Activated CD4-positive, alpha-beta memory T cell treated with anti-CD3 and anti-CD28 coated beads for 36 hours (primary cell): Measurements from ENCODE around the gene PDE6B. TPM values are rescaled to one million over a fixed set of nuclear protein-coding genes. Genes with fewer than 3 reads are reported as not detected.
"Not testable (repeated sequence)": the region's sequence is repeated elsewhere in the genome, so short reads cannot be mapped to it uniquely, and the experiment has no call there.

Source experiments
- CTCF ChIA-PET: fragments of 350-600 bp; sonication (Branson Sonifier 250); formaldehyde crosslinking; loops from one replicate; lab custom pipeline; 2021; ENCODE audit warnings: antibody characterized with exemption, inconsistent platforms; lab: Charles Lee
- POLR2A ChIA-PET: fragments of 350-600 bp; sonication (Branson Sonifier 250); formaldehyde crosslinking; loops from one replicate; lab custom pipeline; 2021; ENCODE audit warnings: antibody characterized with exemption; lab: Charles Lee
- DNase-seq: peaks from one replicate; pipeline ENCODE4 v3.0.0-alpha.2; 2020
- H3K27ac Mint-ChIP-seq: one replicate; pipeline ENCODE4 v1.8.0; 2021; ENCODE audit warnings: mixed read lengths
- H3K27me3 Mint-ChIP-seq: one replicate; pipeline ENCODE4 v1.8.0; 2021; ENCODE audit warnings: mixed read lengths
- H3K36me3 Mint-ChIP-seq: one replicate; pipeline ENCODE4 v1.8.0; 2021; ENCODE audit warnings: mixed read lengths
- H3K4me1 Mint-ChIP-seq: one replicate; pipeline ENCODE4 v1.8.0; 2021; ENCODE audit warnings: low read depth, mixed read lengths
- H3K4me3 Mint-ChIP-seq: one replicate; pipeline ENCODE4 v1.8.0; 2021; ENCODE audit warnings: mild to moderate bottlenecking, mixed read lengths
- H3K9me3 Mint-ChIP-seq: one replicate; pipeline ENCODE4 v1.8.0; 2021; ENCODE audit warnings: mixed read lengths
- intact Hi-C: fragments of 100-400 bp; cut with micrococcal nuclease; formaldehyde crosslinking; loops from one replicate; pipeline ENCODE4 v1.15.1; 2023
- total RNA-seq, 2 experiments: library from RNA; stranded (reverse); gene quantifications; one replicate each; pipeline ENCODE4 v1.2.3, GENCODE V29; 2021

Gene PDE6B
- total RNA-seq, 2 experiments from 2014 or later, result 16.1 to 22.9 TPM

- intact Hi-C loops, result no loop called here
- DNase-seq, result no peak
- no peaks in the 10 kb centered on the region for H3K4me1 Mint-ChIP-seq
- no peak overlapping the region for H3K4me3 Mint-ChIP-seq
- H3K36me3 Mint-ChIP-seq, result peaks cover 5% of the 10 kb centered on the region
- ChIA-PET POLR2A (no interaction called here), CTCF (no interaction called here)
- peaks cover 14% of the 10 kb centered on the region for H3K27me3 Mint-ChIP-seq
- H3K27ac Mint-ChIP-seq, result no peak overlapping the region
- H3K9me3 Mint-ChIP-seq, result peaks cover 8% of the 10 kb centered on the region
Observed at GRCh38 chr4:588351-588849, 37.0 kb upstream of the PDE6B start.

GRCh38 chr4:589219-589963 lies 36.0 kb upstream of the PDE6B start:
- Mint-ChIP-seq H3K4me3 (no peak overlapping the region), H3K9me3 (peaks cover 3% of the 10 kb centered on the region), H3K4me1 (no peaks in the 10 kb centered on the region), H3K36me3 (peaks cover 3% of the 10 kb centered on the region), H3K27me3 (peaks cover 11% of the 10 kb centered on the region), H3K27ac (no peak overlapping the region)
- intact Hi-C loops, result no loop called here
- no peak for DNase-seq
- CTCF ChIA-PET, result no interaction called here
- POLR2A ChIA-PET, result no interaction called here

- ChIA-PET POLR2A (no interaction called here), CTCF (no interaction called here)
- Mint-ChIP-seq H3K9me3 (peaks cover 7% of the 10 kb centered on the region), H3K27me3 (peaks cover 12% of the 10 kb centered on the region), H3K4me1 (no peaks in the 10 kb centered on the region), H3K4me3 (no peak overlapping the region), H3K27ac (no peak overlapping the region), H3K36me3 (peaks cover 3% of the 10 kb centered on the region)
- intact Hi-C loops, result no loop called here
- no peak for DNase-seq
Observed at GRCh38 chr4:590313-590841, 35.0 kb upstream of the PDE6B start.

GRCh38 chr4:592178-592577 lies 33.2 kb upstream of the PDE6B start:
- H3K27me3 Mint-ChIP-seq, result peaks cover 11% of the 10 kb centered on the region
- H3K4me3 Mint-ChIP-seq, DNase-seq, CTCF ChIA-PET, POLR2A ChIA-PET, H3K27ac Mint-ChIP-seq, H3K36me3 Mint-ChIP-seq, intact Hi-C loops, H3K4me1 Mint-ChIP-seq, H3K9me3 Mint-ChIP-seq: not testable (repeated sequence)

GRCh38 chr4:592825-593520 lies 32.4 kb upstream of the PDE6B start:
- Mint-ChIP-seq H3K4me3 (no peak overlapping the region), H3K4me1 (no peaks in the 10 kb centered on the region), H3K9me3 (peaks cover 7% of the 10 kb centered on the region), H3K36me3 (peaks cover 3% of the 10 kb centered on the region), H3K27ac (no peak overlapping the region), H3K27me3 (peaks cover 14% of the 10 kb centered on the region)
- intact Hi-C loops, result no loop called here
- POLR2A ChIA-PET, result no interaction called here
- no peak for DNase-seq
- CTCF ChIA-PET, result no interaction called here

GRCh38 chr4:598925-599324 lies 26.4 kb upstream of the PDE6B start:
- Mint-ChIP-seq H3K4me1 (peaks cover 2% of the 10 kb centered on the region), H3K27ac (no peak overlapping the region), H3K27me3 (peaks cover 27% of the 10 kb centered on the region), H3K36me3 (no peaks in the 10 kb centered on the region), H3K4me3 (no peak overlapping the region), H3K9me3 (peaks cover 7% of the 10 kb centered on the region)
- intact Hi-C loops, result no loop called here
- DNase-seq, result no peak
- POLR2A ChIA-PET, result no interaction called here
- CTCF ChIA-PET, result no interaction called here

- POLR2A ChIA-PET, result interaction anchor here (0.6 kb wide), 1 partner anchor 13 kb away, joined by 4 read pairs; no protein-coding TSS in a partner anchor
- intact Hi-C loops, result no loop called here
- H3K4me1 Mint-ChIP-seq, result peaks cover 4% of the 10 kb centered on the region
- H3K27ac Mint-ChIP-seq, result no peak overlapping the region
- no peak overlapping the region for H3K4me3 Mint-ChIP-seq
- H3K9me3 Mint-ChIP-seq, result no peaks in the 10 kb centered on the region
- CTCF ChIA-PET, result no interaction called here
- no peak for DNase-seq
- no peaks in the 10 kb centered on the region for H3K36me3 Mint-ChIP-seq
- peaks cover 25% of the 10 kb centered on the region for H3K27me3 Mint-ChIP-seq
Observed at GRCh38 chr4:600166-600565, 25.2 kb upstream of the PDE6B start.

GRCh38 chr4:600850-601515 lies 24.4 kb upstream of the PDE6B start:
- Mint-ChIP-seq H3K4me3 (no peak overlapping the region), H3K27ac (no peak overlapping the region), H3K4me1 (peaks cover 4% of the 10 kb centered on the region), H3K27me3 (peaks cover 27% of the 10 kb centered on the region), H3K9me3 (no peaks in the 10 kb centered on the region), H3K36me3 (no peaks in the 10 kb centered on the region)
- intact Hi-C loops, result no loop called here
- CTCF ChIA-PET, result interaction anchor here (0.7 kb wide), 2 partner anchors 21 to 64 kb away, joined by 3 read pairs; no protein-coding TSS in a partner anchor
- peak; percentile 78 for DNase-seq
- POLR2A ChIA-PET, result no interaction called here

- no peak overlapping the region for H3K4me3 Mint-ChIP-seq
- CTCF ChIA-PET, result interaction anchor here (0.7 to 1.3 kb wide), 3 partner anchors 63 to 140 kb away, joined by 3 to 10 read pairs (median 4); partner anchors contain the start of genes ATP5ME and MYL5
- no peak overlapping the region for H3K27ac Mint-ChIP-seq
- peaks cover 4% of the 10 kb centered on the region for H3K4me1 Mint-ChIP-seq
- no peak for DNase-seq
- intact Hi-C loops, result loop anchor here (2.0 kb wide), 1 partner anchor 73 kb away; the partner anchor contains the start of genes ATP5ME and MYL5
- no peaks in the 10 kb centered on the region for H3K36me3 Mint-ChIP-seq
- H3K27me3 Mint-ChIP-seq, result peaks cover 27% of the 10 kb centered on the region
- POLR2A ChIA-PET, result no interaction called here
- no peaks in the 10 kb centered on the region for H3K9me3 Mint-ChIP-seq
Observed at GRCh38 chr4:601612-602558, 23.5 kb upstream of the PDE6B start.

GRCh38 chr4:602559-602942 lies 22.8 kb upstream of the PDE6B start:
- POLR2A ChIA-PET, result no interaction called here
- peaks cover 4% of the 10 kb centered on the region for H3K4me1 Mint-ChIP-seq
- DNase-seq, result peak; percentile 83
- intact Hi-C loops, result loop anchor here (2.0 kb wide), 1 partner anchor 72 kb away; the partner anchor contains the start of genes ATP5ME and MYL5
- H3K4me3 Mint-ChIP-seq, result no peak overlapping the region
- peaks cover 27% of the 10 kb centered on the region for H3K27me3 Mint-ChIP-seq
- CTCF ChIA-PET, result interaction anchor here (0.7 to 1.3 kb wide), 6 partner anchors 16 to 478 kb away, joined by 3 to 10 read pairs (median 4); partner anchors contain the start of genes ATP5ME, MYL5 and ZNF718
- no peaks in the 10 kb centered on the region for H3K9me3 Mint-ChIP-seq
- H3K36me3 Mint-ChIP-seq, result no peaks in the 10 kb centered on the region
- no peak overlapping the region for H3K27ac Mint-ChIP-seq

GRCh38 chr4:604131-604530 lies 21.2 kb upstream of the PDE6B start:
- H3K36me3 Mint-ChIP-seq, result no peaks in the 10 kb centered on the region
- peaks cover 22% of the 10 kb centered on the region for H3K27me3 Mint-ChIP-seq
- H3K4me3 Mint-ChIP-seq, result no peak overlapping the region
- CTCF ChIA-PET, result interaction anchor here (1.0 kb wide), 1 partner anchor 8 kb away, joined by 3 read pairs; no protein-coding TSS in a partner anchor
- no peaks in the 10 kb centered on the region for H3K9me3 Mint-ChIP-seq
- no peak overlapping the region for H3K27ac Mint-ChIP-seq
- intact Hi-C loops, result no loop called here
- DNase-seq, result peak; percentile 24
- H3K4me1 Mint-ChIP-seq, result peaks cover 4% of the 10 kb centered on the region
- POLR2A ChIA-PET, result no interaction called here
